ENCODE measurements around the gene PDCD1.

- TF ChIP-seq, protein P1, sequence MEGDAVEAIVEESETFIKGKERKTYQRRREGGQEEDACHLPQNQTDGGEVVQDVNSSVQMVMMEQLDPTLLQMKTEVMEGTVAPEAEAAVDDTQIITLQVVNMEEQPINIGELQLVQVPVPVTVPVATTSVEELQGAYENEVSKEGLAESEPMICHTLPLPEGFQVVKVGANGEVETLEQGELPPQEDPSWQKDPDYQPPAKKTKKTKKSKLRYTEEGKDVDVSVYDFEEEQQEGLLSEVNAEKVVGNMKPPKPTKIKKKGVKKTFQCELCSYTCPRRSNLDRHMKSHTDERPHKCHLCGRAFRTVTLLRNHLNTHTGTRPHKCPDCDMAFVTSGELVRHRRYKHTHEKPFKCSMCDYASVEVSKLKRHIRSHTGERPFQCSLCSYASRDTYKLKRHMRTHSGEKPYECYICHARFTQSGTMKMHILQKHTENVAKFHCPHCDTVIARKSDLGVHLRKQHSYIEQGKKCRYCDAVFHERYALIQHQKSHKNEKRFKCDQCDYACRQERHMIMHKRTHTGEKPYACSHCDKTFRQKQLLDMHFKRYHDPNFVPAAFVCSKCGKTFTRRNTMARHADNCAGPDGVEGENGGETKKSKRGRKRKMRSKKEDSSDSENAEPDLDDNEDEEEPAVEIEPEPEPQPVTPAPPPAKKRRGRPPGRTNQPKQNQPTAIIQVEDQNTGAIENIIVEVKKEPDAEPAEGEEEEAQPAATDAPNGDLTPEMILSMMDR (IDR thresholded peaks at IDR 0.05), result peak; percentile 64
- no peak for TF ChIP-seq EZH2 (IDR thresholded peaks at IDR 0.05; ENCODE audit: borderline replicate concordance, insufficient read depth, low read depth, low read length, poor library complexity, severe bottlenecking)
Observed at GRCh38 chr2:241877989-241878970, 19.6 kb upstream of the PDCD1 start.
